Measurements from ENCODE around the gene SLC6A12.

- TF ChIP-seq POLR2A (IDR thresholded peaks at IDR 0.05) (no peak), CTCF (IDR thresholded peaks at IDR 0.05) (no peak)
Observed at GRCh38 chr12:203462-204260, 10.3 kb downstream of the SLC6A12 start.

Measured in Peyer's patch (tissue), 4 donors.